Psoas muscle (tissue), 8 donors: ENCODE data around the gene DCDC1. TPM values are rescaled to one million over a fixed set of nuclear protein-coding genes. Genes with fewer than 3 reads are reported as not detected.

Source experiments
- ATAC-seq, 4 donors: fragments of 200-7000 bp; cut with Tn5 transposase; one replicate each; pipeline ENCODE4 v1.9.1; 2020; ENCODE audit warnings: moderate library complexity in 3 of 4, mild to moderate bottlenecking in 2 of 4
- DNase-seq, 2 donors: peaks; one replicate each; pipeline ENCODE4 v3.0.0-alpha.2; 2020
- H3K27ac ChIP-seq: fragments of 200-600 bp; one replicate; pipeline ENCODE4 v1.8.0; 2022
- H3K27me3 ChIP-seq, 3 donors: fragments of 200-600 bp in 1 of 3; one replicate each; pipeline versions ENCODE4 v1.6.1 to v1.8.0; 2013 to 2022; ENCODE audit warnings: low read length in 2 of 3, mild to moderate bottlenecking in 2 of 3, moderate library complexity in 1 of 3; ENCODE audit not compliant: insufficient read depth in 3 of 3
- H3K36me3 ChIP-seq, 2 donors: fragments of 200-600 bp in 1 of 2; one replicate each; pipeline versions ENCODE4 v1.6.1 to v1.8.0; 2013 to 2022; ENCODE audit warnings: low read depth in 1 of 2, mild to moderate bottlenecking in 1 of 2, moderate library complexity in 1 of 2; ENCODE audit not compliant: insufficient read depth in 1 of 2
- H3K4me1 ChIP-seq: fragments of 200-600 bp; one replicate; pipeline ENCODE4 v1.8.0; 2022
- H3K4me3 ChIP-seq: fragments of 200-600 bp; one replicate; pipeline ENCODE4 v1.8.0; 2022; ENCODE audit warnings: mild to moderate bottlenecking
- H3K9me3 ChIP-seq: fragments of 200-600 bp; one replicate; pipeline ENCODE4 v1.8.0; 2022
- CTCF ChIP-seq: fragments of 200-600 bp; IDR thresholded peaks from one replicate; pipeline ENCODE4 v1.8.0; 2022; ENCODE audit warnings: antibody characterized with exemption
- WGBS, 3 donors: extraction: QIAGEN DNeasy Blood & Tissue Kit; methylation state at CpG; one replicate each; pipeline versions ENCODE4 v1.1.6 to v1.1.7; 2013; 5-methylcytosine and 5-hydroxymethylcytosine counted together
- intact Hi-C, 2 donors: fragments of 100-400 bp; cut with DNase I; formaldehyde crosslinking; loops; one replicate each; pipeline versions ENCODE4 v1.11.0 to v1.14.2; 2022
- polyA plus RNA-seq, 3 donors: library from polyadenylated mRNA; stranded (reverse); fragments of 200-250 nt; gene quantifications; one replicate each; pipeline ENCODE4 v1.2.3, GENCODE V29; 2013
- total RNA-seq, 4 donors: library from RNA; stranded (reverse); fragmentation: NEBNext Ultra II Directional in 2 of 4; extraction: Animal tissue kit (Norgen Biotek cat#: 25700) in 2 of 4; gene quantifications; one replicate each; pipeline versions ENCODE4 v1.2.1 to v1.2.4, GENCODE V29; 2021 to 2023
- donor health status: healthy with polysubstance abuse.
- donor health status: DM: no; HTN: no; CAD: no; lungs with moderate emphysema.
- donor health status: Bipolar disorder and iron deficiency.
- donor health status: healthy.
- donor health status: DM: yes; HTN: yes; CAD: no.
- donor health status: DM: no; HTN: no; CAD: no.
- donor health status: DM: no; HTN: no; CAD: no.
- donor health status: DM: yes; HTN: yes; CAD: no.

Gene DCDC1
- total and polyA plus RNA-seq, 7 donors, result not detected

GRCh38 chr11:30916764-30917163, 452.8 kb downstream of the DCDC1 start:
- ATAC-seq (no peak), DNase-seq (no peak)
- H3K27ac ChIP-seq, result no peak overlapping the region
- intact Hi-C loops, result loop anchor here (5.0 to 10.0 kb wide), 2 partner anchors 569 to 792 kb away; no protein-coding TSS in a partner anchor
- no peaks in the 10 kb centered on the region for H3K9me3 ChIP-seq
- H3K36me3 ChIP-seq, result no peaks in the 10 kb centered on the region
- WGBS, 3 donors, result 70 to 75% (median 74%) methylated on average over 4 of the region's 4 CpGs
- peaks cover 0 to 4% (median 0%) of the 10 kb centered on the region in 3 donors for H3K27me3 ChIP-seq
- no peaks in the 10 kb centered on the region for H3K4me1 ChIP-seq
- TF ChIP-seq CTCF, result no peak
- H3K4me3 ChIP-seq, result no peak overlapping the region

- no peak overlapping the region for H3K4me3 ChIP-seq
- peak; percentile 36 for TF ChIP-seq CTCF
- no peaks in the 10 kb centered on the region for H3K4me1 ChIP-seq
- peak; percentile 30 to 56 for DNase-seq
- WGBS, 3 donors, result 16 to 18% (median 16%) methylated on average over 8 of the region's 8 CpGs
- no peaks in the 10 kb centered on the region for H3K9me3 ChIP-seq
- intact Hi-C loops, result loop anchor here in 1 of 2 donors (10.0 kb wide), 1 partner anchor 789 kb away; no protein-coding TSS in a partner anchor
- ATAC-seq, result peak in 2 of 4 donors; percentile 32 to 43
- peaks cover 0 to 1% (median 0%) of the 10 kb centered on the region in 3 donors for H3K27me3 ChIP-seq
- no peaks in the 10 kb centered on the region for H3K36me3 ChIP-seq
- no peak overlapping the region for H3K27ac ChIP-seq
These were observed 455.3 kb downstream of the DCDC1 start for GRCh38 chr11:30914143-30914762.

GRCh38 chr11:30911247-30911646, 458.3 kb downstream of the DCDC1 start:
- ATAC-seq (no peak), DNase-seq (no peak)
- no peak for TF ChIP-seq CTCF
- Histone ChIP-seq H3K36me3 (no peaks in the 10 kb centered on the region), H3K27ac (no peak overlapping the region), H3K4me3 (no peak overlapping the region), H3K9me3 (no peaks in the 10 kb centered on the region), H3K4me1 (no peaks in the 10 kb centered on the region), H3K27me3 (no peaks in the 10 kb centered on the region)
- intact Hi-C loops, result loop anchor here in 1 of 2 donors (10.0 kb wide), 1 partner anchor 786 kb away; no protein-coding TSS in a partner anchor

- H3K4me1 ChIP-seq, result no peaks in the 10 kb centered on the region
- no peak overlapping the region for H3K27ac ChIP-seq
- ATAC-seq (no peak), DNase-seq (no peak)
- intact Hi-C loops, result no loop called here
- no peaks in the 10 kb centered on the region for H3K9me3 ChIP-seq
- no peaks in the 10 kb centered on the region for H3K36me3 ChIP-seq
- H3K4me3 ChIP-seq, result no peak overlapping the region
- WGBS, 3 donors, result 76 to 77% (median 76%) methylated on average over 1 of the region's 1 CpG
- no peaks in the 10 kb centered on the region for H3K27me3 ChIP-seq
- no peak for TF ChIP-seq CTCF
These were observed 460.7 kb downstream of the DCDC1 start for GRCh38 chr11:30908857-30909256.

- no peak overlapping the region for H3K4me3 ChIP-seq
- no peaks in the 10 kb centered on the region for H3K27me3 ChIP-seq
- DNase-seq (no peak), ATAC-seq (no peak)
- H3K27ac ChIP-seq, result no peak overlapping the region
- TF ChIP-seq CTCF, result no peak
- no peaks in the 10 kb centered on the region for H3K9me3 ChIP-seq
- no peaks in the 10 kb centered on the region for H3K36me3 ChIP-seq
- intact Hi-C loops, result no loop called here
- 67 to 69% (median 67%) methylated on average over 2 of the region's 2 CpGs for WGBS, 3 donors
- no peaks in the 10 kb centered on the region for H3K4me1 ChIP-seq
These were observed 461.3 kb downstream of the DCDC1 start for GRCh38 chr11:30908272-30908671.
